ENCODE results near the gene CEBPE. TPM values are rescaled to one million over a fixed set of nuclear protein-coding genes. Genes with fewer than 3 reads are reported as not detected.

Gene CEBPE
- polyA plus RNA-seq, 3 donors = 0.08 to 0.21 (median 0.19) TPM

GRCh38 chr14:23145794-23146350 is 26.8 kb upstream of the CEBPE start:
- no peak for DNase-seq (ENCODE audit: low read depth in 3 of 3, low spot score in 2 of 3)

GRCh38 chr14:23143911-23144310 is 24.9 kb upstream of the CEBPE start:
- DNase-seq (ENCODE audit: low read depth in 3 of 3, low spot score in 2 of 3) = no peak

GRCh38 chr14:23142826-23143225 is 23.8 kb upstream of the CEBPE start:
- no peak for DNase-seq (ENCODE audit: low read depth in 3 of 3, low spot score in 2 of 3)

- no peak for DNase-seq (ENCODE audit: low read depth in 3 of 3, low spot score in 2 of 3)
Measured at GRCh38 chr14:23141706-23142444, 22.8 kb upstream of the CEBPE start.

GRCh38 chr14:23140371-23140770 is 21.3 kb upstream of the CEBPE start:
- no peak for DNase-seq (ENCODE audit: low read depth in 3 of 3, low spot score in 2 of 3)

- no peak for DNase-seq (ENCODE audit: low read depth in 3 of 3, low spot score in 2 of 3)
Measured at GRCh38 chr14:23139874-23140273, 20.8 kb upstream of the CEBPE start.

GRCh38 chr14:23137813-23138535 is 18.9 kb upstream of the CEBPE start:
- DNase-seq (ENCODE audit: low read depth in 3 of 3, low spot score in 2 of 3) = no peak

- DNase-seq (ENCODE audit: low read depth in 3 of 3, low spot score in 2 of 3) = no peak
Measured at GRCh38 chr14:23137192-23137812, 18.2 kb upstream of the CEBPE start.

GRCh38 chr14:23136566-23137133 is 17.6 kb upstream of the CEBPE start:
- DNase-seq (ENCODE audit: low read depth in 3 of 3, low spot score in 2 of 3) = no peak

GRCh38 chr14:23132970-23133369 is 13.9 kb upstream of the CEBPE start:
- DNase-seq (ENCODE audit: low read depth in 3 of 3, low spot score in 2 of 3) = no peak

- DNase-seq (ENCODE audit: low read depth in 3 of 3, low spot score in 2 of 3) = no peak
Measured at GRCh38 chr14:23131482-23131881, 12.4 kb upstream of the CEBPE start.

- DNase-seq (ENCODE audit: low read depth in 3 of 3, low spot score in 2 of 3) = no peak
Measured at GRCh38 chr14:23130871-23131270, 11.8 kb upstream of the CEBPE start.

- DNase-seq (ENCODE audit: low read depth in 3 of 3, low spot score in 2 of 3) = no peak
Measured at GRCh38 chr14:23129759-23130316, 10.8 kb upstream of the CEBPE start.

- DNase-seq (ENCODE audit: low read depth in 3 of 3, low spot score in 2 of 3) = no peak
Measured at GRCh38 chr14:23128969-23129758, 10.1 kb upstream of the CEBPE start.

- DNase-seq (ENCODE audit: low read depth in 3 of 3, low spot score in 2 of 3) = no peak
Measured at GRCh38 chr14:23127861-23128260, 8.8 kb upstream of the CEBPE start.

- DNase-seq (ENCODE audit: low read depth in 3 of 3, low spot score in 2 of 3) = no peak
Measured at GRCh38 chr14:23126548-23127278, 7.7 kb upstream of the CEBPE start.

GRCh38 chr14:23125933-23126524 is 7.0 kb upstream of the CEBPE start:
- DNase-seq (ENCODE audit: low read depth in 3 of 3, low spot score in 2 of 3) = no peak

- no peak for DNase-seq (ENCODE audit: low read depth in 3 of 3, low spot score in 2 of 3)
Measured at GRCh38 chr14:23125011-23125410, 6.0 kb upstream of the CEBPE start.

All from right renal cortex interstitium (tissue), 3 donors.